ENCODE measurements around the gene MYOCOS.

- TF ChIP-seq CTCF (IDR thresholded peaks at IDR 0.05; ENCODE audit: low read depth, low read length, poor library complexity, severe bottlenecking) (no peak), EZH2phosphoT487 (IDR thresholded peaks at IDR 0.05; ENCODE audit: borderline replicate concordance, low read length) (no peak)
Observed at GRCh38 chr1:171666114-171666769, 44.2 kb downstream of the MYOCOS start.
